PC-3 (cell line): Measurements from ENCODE around the gene DRAP1.

Experiments
- EZH2 ChIP-seq: fragments of 300-600 bp; sonication (generic); IDR thresholded peaks from one replicate; pipeline ENCODE4 v1.6.1; 2017; ENCODE audit warnings: antibody characterized with exemption, mild to moderate bottlenecking, low read length; ENCODE audit not compliant: unreplicated experiment
- EZH2phosphoT487 ChIP-seq: fragments of 300-600 bp; sonication (generic); IDR thresholded peaks from 2 replicates; pipeline ENCODE4 v1.6.1; 2018; ENCODE audit warnings: mild to moderate bottlenecking, antibody characterized with exemption, low read length, borderline replicate concordance
- TF ChIP-seq, protein P1 (sequence below): fragments of 300-600 bp; sonication (generic); conservative IDR thresholded peaks from 2 replicates; pipeline ENCODE4 v1.5.1; 2017; ENCODE audit warnings: antibody characterized with exemption, low read depth, mild to moderate bottlenecking, low read length

DNA sequence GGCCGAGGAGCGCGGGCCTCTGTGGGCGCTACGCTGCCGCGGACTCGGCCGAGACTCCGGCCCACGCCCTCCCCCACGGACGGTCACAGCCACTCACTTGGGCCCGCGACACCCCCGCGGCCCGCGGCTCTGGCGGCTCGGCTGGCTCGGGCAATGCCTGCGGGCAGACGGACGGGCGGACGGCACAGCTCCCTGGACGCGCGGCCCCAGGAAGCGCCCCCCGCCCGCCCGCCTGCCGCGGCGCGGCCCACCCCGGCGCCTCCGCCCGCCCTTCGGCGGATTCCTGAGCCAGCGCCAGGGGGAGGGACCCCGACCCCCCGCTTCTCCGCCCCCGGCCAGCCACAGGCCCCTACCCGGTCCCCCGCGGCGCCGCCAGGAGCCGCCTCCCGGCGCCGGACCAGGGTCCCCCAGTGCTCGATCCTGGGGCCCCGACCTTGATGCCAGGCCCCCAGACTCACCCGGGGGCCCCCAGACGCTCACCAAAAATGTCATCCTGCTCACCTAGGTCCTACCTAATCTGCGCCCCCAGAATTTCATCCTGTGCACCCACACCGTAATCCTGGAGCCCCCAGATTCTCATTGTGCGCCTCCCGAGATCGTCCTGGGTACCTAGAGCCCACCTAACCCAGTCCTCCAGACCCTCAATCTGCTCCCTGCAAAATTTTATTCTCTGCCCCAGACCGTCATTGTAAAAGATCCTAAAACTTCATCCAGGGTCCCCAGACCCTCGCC, 46.5 kb upstream of the DRAP1 start, which contains the start of gene EFEMP2:
- TF ChIP-seq, protein P1, sequence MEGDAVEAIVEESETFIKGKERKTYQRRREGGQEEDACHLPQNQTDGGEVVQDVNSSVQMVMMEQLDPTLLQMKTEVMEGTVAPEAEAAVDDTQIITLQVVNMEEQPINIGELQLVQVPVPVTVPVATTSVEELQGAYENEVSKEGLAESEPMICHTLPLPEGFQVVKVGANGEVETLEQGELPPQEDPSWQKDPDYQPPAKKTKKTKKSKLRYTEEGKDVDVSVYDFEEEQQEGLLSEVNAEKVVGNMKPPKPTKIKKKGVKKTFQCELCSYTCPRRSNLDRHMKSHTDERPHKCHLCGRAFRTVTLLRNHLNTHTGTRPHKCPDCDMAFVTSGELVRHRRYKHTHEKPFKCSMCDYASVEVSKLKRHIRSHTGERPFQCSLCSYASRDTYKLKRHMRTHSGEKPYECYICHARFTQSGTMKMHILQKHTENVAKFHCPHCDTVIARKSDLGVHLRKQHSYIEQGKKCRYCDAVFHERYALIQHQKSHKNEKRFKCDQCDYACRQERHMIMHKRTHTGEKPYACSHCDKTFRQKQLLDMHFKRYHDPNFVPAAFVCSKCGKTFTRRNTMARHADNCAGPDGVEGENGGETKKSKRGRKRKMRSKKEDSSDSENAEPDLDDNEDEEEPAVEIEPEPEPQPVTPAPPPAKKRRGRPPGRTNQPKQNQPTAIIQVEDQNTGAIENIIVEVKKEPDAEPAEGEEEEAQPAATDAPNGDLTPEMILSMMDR = no peak
- TF ChIP-seq EZH2phosphoT487 (no peak), EZH2 (no peak)
